NCI-H128 (cell line): ENCODE results near the gene NPRL2.
"Not testable (repeated sequence)": the region's sequence is repeated elsewhere in the genome, so short reads cannot be mapped to it uniquely, and the experiment has no call there.

Experiments used
- DNase-seq: peaks from one replicate; lab custom pipeline; 2025; ENCODE audit not compliant: unreplicated experiment; lab: John Stamatoyannopoulos, UW

The NPRL2 gene

DNA sequence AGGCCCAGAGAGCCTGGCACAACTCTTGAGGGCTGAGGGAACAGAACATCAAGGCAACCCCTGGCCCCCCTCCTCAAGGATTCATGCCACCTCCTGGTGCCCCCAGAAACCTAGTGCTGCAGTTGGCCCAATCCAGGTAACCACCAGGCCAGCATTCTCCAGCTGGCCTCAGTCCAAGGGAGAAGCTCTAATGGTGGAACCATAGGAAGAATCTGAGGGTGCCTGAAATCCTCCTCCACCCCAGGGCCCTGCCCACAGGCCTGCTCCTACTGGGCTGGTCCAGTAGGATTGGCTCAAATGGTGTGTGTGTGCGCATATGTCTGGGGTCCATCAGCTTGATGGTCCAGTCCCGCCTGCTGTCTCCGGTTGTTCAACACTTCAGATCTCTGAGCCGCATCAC lies 35.8 kb downstream of the NPRL2 start:
- no peak for DNase-seq

DNA sequence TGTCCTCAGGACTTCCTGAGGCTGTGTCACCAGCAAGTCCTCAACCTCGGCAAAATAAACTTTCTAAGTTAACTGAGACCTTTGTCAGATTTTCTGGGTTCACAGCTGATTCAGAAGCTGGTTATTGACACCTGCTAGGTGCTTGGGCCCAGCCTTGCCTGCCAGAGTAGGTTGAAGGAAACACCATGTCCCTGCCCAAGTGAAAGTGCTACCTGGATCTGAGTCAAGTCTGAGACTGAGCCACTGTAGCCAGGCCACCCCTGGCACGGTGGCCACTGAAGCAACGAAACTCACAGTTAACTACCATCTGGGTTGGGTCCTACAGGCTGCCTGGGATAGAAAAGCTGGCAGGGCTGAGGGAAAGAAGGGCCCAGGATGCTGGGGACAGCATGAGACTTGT lies 36.2 kb downstream of the NPRL2 start:
- no peak for DNase-seq

DNA sequence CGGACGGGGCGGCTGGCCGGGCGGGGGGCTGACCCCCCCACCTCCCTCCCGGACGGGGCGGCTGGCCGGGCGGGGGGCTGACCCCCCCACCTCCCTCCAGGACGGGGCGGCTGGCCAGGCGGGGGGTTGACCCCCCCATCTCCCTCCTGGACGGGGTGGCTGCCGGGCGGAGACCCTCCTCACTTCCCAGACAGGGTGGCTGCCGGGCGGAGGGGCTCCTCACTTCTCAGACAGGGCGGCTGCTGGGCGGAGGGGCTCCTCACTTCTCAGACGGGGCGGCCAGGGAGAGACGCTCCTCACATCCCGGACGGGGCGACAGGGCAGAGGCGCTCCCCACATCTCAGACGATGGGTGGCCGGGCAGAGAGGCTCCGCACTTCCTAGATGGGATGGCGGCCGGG lies 38.5 kb downstream of the NPRL2 start:
- DNase-seq = not testable (repeated sequence)

DNA sequence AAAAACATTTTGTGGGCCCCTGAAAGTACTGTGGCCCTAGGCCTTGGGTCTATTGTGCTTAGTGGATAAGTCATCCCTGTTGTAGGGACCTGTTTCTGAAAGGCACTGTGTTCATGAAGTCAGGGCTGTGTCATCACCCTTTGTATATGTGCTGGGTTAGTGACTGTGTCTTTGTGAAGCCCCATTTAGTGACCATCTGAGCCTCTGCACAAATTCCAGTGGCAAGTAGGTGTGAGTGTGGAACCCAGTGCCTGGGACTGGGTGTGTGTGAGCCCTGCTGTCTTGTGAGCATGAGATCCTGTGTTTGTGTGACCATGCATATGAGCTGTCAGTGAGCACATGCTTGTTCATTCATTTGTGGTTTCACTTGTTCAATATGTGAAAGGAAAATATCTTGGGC lies 46.0 kb downstream of the NPRL2 start:
- DNase-seq = no peak

DNA sequence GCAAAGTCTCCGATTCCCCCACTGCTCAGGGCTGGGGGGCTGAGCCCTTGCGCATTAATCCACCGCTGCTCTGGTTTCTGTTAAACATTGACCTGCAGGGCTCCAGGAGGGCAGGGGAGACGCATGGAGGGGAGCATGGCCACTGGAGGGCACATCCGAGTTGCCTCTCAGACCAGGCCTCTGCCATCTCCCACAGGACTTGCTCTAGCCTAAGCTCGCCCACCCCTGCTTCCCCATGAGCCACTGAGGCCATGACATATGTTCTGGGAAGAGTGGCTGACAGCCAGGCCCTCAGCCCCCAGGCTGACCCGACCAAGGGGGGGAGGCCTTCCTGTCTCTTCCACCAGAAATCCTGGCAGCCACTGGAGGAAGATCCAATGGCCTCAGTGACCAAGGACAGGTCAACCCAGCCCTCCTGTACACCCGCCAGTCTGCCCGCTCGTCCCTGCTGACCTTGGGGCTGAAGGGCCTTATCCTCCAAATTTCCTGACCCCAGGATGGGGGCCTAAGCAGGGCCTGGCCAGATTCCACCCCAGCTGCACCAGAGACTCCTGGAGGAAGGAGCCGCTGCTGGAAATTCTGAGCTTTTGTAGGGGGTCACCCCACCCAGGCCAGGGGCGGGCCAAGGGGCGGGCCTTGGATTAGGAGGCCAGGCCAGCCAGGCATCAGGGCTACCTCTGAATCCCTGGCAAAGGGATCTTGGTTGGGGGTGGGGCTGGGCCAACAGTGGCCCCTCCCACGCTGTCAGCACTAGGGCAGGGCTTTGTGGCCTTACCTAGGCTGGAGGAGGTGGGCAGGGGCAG lies 47.4 kb downstream of the NPRL2 start, which contains the start of gene HYAL1:
HYAL1 (minus strand) TSS at position 562 of the 803 bp plus-strand sequence. CDS start 618 bp downstream, outside the sequence.
- DNase-seq = no peak

DNA sequence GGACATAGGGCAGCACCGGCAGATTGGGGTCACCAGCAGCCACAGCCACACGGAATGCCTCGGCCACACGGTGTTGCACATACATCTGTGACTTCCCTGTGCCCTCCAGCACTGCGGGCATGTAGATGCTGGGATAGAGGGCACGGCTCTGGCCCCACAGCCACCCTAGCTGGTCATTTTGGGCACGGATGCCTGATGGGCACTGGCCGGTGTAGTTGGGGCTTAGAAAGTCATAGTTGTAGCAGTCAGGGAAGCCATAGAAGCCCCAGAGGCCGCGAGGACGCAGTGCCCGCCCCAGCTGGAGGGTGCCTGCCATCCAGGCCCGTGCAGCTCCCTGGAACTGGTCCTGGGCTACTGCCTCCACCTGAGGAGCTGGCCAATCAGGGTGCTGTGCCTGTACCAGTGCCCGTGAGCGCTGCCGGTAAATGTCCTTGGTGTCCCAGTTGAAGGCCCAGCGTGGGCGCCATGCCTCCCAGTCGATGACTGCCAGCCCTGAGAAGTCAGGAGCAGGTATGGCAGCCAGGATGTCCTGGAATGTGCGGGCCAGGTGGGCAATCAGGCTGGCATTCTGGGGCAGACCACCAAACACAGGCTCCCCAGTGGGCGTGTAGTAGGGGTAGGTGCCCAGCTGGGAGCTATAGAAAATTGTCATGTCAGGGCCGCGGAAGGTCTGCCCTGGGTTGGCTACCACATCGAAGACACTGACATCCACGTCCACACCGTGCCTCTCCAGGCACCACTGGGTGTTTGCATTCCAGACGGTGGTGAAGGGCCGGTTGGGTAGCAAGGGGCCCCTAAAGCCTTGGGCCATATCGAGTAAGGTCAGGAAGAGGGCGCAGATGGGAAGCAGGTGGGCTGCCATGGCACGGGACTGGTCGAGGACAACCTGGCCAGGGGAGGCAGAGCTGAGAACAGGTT lies 48.2 kb downstream of the NPRL2 start:
- no peak for DNase-seq

DNA sequence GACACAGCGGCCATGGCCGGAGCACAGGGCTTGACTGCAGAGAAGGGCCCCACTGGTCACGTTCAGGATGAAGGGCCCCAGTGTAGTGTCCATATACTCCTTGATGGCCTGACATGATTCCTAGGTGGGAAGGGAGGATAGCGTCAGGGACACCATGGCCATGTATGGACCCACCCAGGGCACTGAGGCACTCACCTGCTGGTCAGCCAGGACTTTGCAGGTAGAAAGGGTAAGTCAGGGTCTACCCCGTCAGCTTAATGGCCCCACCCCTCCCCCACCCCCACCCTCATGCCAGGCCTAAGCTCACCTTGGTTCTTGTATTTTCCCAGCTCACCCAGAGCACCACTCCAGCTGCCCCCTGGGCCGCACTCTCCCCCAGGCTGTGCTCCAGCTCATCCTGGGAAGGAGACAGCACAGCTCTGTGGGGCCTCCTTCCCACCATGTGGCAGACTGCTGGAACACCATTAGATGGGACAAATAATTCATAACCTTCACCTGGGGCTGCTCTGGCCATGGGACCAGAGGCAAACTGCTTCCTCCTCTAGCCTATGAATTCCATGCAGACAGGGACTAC lies 49.8 kb downstream of the NPRL2 start:
- no peak for DNase-seq

DNA sequence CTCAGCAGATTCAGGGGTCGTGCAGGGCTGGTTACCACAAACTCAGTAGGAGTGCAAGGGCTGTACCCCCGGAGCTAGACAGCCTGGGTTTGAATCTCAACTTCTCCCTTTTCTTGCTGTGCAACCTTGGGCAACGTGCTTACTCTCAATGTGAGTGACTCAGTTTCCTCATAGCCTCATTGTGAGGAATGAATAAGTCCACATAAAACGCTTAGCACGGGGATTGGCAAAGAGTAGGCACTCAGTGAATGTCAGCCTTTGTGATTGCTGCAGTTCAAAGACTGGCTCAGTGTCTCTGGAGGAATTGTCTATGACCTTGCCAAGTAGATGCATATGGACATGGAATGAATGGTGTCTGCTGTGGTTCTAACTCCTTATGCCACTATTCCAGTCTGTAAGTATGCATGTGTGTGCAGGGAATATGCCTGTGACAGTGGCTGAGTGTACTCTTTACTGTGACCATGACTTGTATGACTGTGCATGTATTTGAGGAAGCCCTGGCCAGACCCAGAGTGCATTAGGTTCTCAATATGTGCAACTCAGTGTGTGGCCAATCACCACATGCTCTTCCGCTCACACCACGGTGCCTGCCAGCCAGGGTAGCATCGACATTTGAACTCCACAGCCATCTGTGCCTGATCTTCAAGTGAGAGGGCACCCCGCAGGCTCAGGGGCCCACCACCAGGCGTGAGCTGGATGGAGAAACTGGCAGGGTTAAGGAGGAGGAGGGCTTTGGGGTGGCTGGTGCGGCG lies 50.5 kb downstream of the NPRL2 start:
- DNase-seq = no peak

DNA sequence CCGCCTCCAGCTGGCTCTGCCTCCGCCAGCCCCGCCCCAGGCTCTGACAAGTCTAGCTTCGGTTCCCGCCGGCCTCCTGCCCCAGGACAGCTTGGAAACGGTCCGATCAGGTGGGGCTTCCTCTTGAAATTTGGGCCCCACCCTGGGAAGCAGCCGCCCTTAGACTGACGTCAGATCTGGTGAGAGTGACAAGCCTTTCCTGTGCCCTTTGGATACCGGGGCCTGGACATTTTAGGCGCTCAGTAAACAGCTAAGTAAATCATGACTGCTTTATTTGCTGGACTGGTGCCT lies 51.0 kb downstream of the NPRL2 start:
- no peak for DNase-seq

DNA sequence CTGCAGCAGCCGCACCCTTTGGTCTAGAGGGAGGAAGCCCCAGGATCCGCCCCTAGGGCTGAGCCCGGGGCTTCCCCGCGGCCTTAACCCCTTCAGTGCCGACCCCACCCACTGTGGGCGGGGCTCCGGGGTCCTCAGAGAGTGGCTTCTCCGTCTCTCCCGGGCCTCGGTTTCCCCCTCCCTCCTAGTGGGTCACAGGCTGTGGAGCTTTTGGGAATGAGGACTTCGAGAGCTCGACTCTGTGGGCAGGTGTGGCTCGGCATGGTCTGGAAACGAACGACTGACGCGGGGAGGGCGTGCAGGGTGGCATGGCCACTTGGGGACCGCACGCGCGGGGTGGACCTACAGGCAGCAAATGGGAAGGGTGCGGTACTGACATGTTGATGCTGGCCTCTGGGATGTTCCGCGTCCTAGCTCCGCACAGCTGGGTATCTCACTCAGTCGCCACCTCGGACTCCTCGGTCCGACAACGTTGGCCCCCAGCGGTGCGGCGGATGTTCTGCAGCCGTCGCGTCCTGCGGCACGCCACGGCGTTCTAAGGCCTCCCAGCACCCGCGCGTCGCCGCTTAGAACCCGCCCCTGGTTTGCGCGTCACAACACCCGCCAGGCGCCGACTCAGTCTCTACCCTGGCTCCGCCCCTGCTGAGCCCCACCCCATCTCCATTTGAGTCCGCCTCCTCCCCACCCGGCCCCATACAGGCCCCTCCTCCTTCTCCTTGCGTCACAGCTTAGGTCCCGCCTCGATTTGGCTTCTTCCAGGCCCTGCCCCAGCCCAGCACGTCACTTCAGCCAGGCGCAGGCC lies 51.5 kb downstream of the NPRL2 start, which contains the start of the genes HYAL3 and NAA80:
HYAL3 (minus strand) TSS at position 570 of the 802 bp plus-strand sequence. CDS start 3,803 bp downstream, outside the sequence.
NAA80 (minus strand) TSS at position 570 of the 802 bp plus-strand sequence. CDS start 1,942 bp downstream, outside the sequence.
- DNase-seq = peak; percentile 91

DNA sequence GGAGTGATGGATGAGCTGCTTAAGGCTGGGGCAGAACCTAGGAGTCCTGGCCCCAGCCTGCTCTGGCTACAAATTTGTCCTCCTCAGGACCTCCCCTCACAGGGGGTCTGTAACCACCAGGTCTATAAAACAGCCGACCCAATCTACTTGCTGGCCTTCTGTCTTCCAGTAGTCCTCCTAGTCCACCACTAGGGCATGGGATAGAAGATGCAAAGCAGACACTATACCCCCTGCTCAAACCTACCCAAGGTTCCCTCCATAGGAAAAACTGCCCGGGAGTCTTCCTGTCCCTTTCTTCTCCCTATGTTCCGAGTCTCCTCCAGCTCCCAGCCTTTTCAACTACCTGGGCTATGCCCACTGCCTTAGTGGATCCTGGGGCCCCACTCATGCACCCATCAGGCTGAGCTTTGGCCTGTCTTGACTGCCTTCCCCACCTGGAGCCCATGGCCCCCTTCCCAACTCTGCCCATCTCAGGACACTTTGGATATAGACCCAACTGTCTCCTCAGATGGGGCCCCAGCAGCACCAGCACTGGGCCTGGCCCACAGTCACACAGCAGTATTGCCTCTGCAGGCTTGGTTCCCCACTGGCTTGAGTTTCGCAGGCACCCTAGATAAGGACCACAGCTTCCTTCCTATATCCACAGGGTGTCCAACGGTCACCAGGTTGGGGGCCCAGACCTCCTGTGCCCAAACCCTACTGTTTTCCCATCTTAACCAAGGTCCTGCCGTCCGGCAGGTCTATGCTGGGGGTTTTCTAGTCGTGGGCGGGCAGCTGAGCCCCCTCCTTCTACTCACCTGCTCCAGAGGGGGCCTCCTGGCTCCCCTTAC lies 52.5 kb downstream of the NPRL2 start:
- no peak for DNase-seq

DNA sequence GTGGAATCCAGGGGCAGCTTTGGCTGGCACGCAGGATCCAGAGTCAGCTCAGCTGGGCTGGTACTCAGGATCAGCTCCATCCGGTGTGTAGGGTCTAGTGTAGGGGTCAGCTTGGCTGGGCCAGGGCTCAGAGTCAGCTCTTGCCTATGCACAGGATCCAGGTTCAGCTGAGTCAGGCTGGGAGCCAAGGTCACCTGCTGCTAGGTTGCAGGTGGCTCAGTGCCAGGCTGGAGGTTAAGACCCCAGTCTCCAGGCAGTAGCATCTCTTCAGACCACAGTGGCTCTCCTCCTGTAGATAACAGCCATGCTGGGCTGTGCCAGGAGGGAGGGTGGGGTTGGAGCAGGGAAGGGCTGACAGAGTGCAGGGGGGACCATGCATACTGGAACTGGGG lies 53.2 kb downstream of the NPRL2 start:
- DNase-seq = no peak
